HT1080 (cell line): ENCODE data around the gene MEAF6. TPM values are rescaled to one million over a fixed set of nuclear protein-coding genes. Genes with fewer than 3 reads are reported as not detected.

Experiments used
- DNase-seq: peaks from one replicate; pipeline ENCODE4 v3.0.0-alpha.2; 2015; ENCODE audit warnings: low read depth
- total RNA-seq: library from RNA; depleted of rRNA; stranded (reverse); fragments of >200 nt; shearing (Covaris generic); gene quantifications from 2 replicates; pipeline ENCODE4 v1.2.3, GENCODE V29; 2014

MEAF6 gene
- total RNA-seq, 1 experiment from 2014 or later = 65.4 TPM

GRCh38 chr1:37485902-37486679 is 28.5 kb downstream of the MEAF6 start:
- no peak for DNase-seq

GRCh38 chr1:37484325-37485051 is 30.1 kb downstream of the MEAF6 start:
- DNase-seq = no peak

- no peak for DNase-seq
Measured at GRCh38 chr1:37483785-37484184, 30.8 kb downstream of the MEAF6 start.

- DNase-seq = no peak
Measured at GRCh38 chr1:37482796-37483744, 31.5 kb downstream of the MEAF6 start.

- DNase-seq = no peak
Measured at GRCh38 chr1:37482004-37482785, 32.4 kb downstream of the MEAF6 start.

- DNase-seq = no peak
Measured at GRCh38 chr1:37481289-37482003, 33.1 kb downstream of the MEAF6 start.

GRCh38 chr1:37480581-37481288 is 33.8 kb downstream of the MEAF6 start:
- no peak for DNase-seq

- no peak for DNase-seq
Measured at GRCh38 chr1:37480125-37480466, 34.5 kb downstream of the MEAF6 start.

GRCh38 chr1:37479255-37480124 is 35.1 kb downstream of the MEAF6 start:
- DNase-seq = peak; percentile 92

- peak; percentile 72 for DNase-seq
Measured at GRCh38 chr1:37478890-37479254, 35.7 kb downstream of the MEAF6 start.

GRCh38 chr1:37478451-37478881 is 36.1 kb downstream of the MEAF6 start:
- DNase-seq = peak; percentile 88

- DNase-seq = no peak
Measured at GRCh38 chr1:37477946-37478345, 36.6 kb downstream of the MEAF6 start.

GRCh38 chr1:37477198-37477931 is 37.2 kb downstream of the MEAF6 start:
- DNase-seq = peak; percentile 70

GRCh38 chr1:37476460-37477197 is 37.9 kb downstream of the MEAF6 start:
- peak; percentile 91 for DNase-seq

- DNase-seq = no peak
Measured at GRCh38 chr1:37476087-37476452, 38.5 kb downstream of the MEAF6 start.

- peak; percentile 36 for DNase-seq
Measured at GRCh38 chr1:37475380-37476086, 39.0 kb downstream of the MEAF6 start.
